GM12864 (cell line): ENCODE measurements around the gene HOXD10.

ENCODE experiments used
- DNase-seq: peaks from one replicate; pipeline ENCODE4 v3.0.0-alpha.2; 2011; ENCODE audit warnings: low read depth
- H3K4me3 ChIP-seq: 2 replicates; pipeline ENCODE4 v1.5.1; 2011; ENCODE audit warnings: mild to moderate bottlenecking, low read depth, low read length, control low read depth
- CTCF ChIP-seq: IDR thresholded peaks from 2 replicates; pipeline ENCODE4 v1.5.1; 2011; ENCODE audit warnings: low read depth, mild to moderate bottlenecking, moderate library complexity, low read length, control low read depth, inconsistent platforms; ENCODE audit errors: missing control alignments

Gene HOXD10

GRCh38 chr2:176126929-176127773 lies 10.6 kb downstream of the HOXD10 start:
- no peak for DNase-seq
- TF ChIP-seq CTCF: peak; percentile 70
- H3K4me3 ChIP-seq: no peak overlapping the region

DNA sequence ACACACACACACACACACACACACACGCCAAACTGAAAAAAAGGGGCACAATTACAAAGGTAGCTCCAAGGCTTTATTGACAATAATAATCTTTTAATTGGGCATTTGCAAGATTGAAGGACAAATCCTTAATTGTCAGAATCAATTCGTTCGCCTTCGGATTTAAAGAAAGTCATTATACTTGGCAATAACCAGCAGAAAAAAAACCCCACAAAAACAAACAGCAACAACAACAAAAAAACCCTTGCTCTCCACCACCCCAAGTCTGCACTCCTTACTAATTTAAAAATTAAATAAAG lies 11.1 kb downstream of the HOXD10 start:
- TF ChIP-seq CTCF: no peak
- DNase-seq: no peak
- H3K4me3 ChIP-seq: no peak overlapping the region

- DNase-seq: no peak
- H3K4me3 ChIP-seq: no peak overlapping the region
- no peak for TF ChIP-seq CTCF
Observed at GRCh38 chr2:176128172-176128981, 11.8 kb downstream of the HOXD10 start.

DNA sequence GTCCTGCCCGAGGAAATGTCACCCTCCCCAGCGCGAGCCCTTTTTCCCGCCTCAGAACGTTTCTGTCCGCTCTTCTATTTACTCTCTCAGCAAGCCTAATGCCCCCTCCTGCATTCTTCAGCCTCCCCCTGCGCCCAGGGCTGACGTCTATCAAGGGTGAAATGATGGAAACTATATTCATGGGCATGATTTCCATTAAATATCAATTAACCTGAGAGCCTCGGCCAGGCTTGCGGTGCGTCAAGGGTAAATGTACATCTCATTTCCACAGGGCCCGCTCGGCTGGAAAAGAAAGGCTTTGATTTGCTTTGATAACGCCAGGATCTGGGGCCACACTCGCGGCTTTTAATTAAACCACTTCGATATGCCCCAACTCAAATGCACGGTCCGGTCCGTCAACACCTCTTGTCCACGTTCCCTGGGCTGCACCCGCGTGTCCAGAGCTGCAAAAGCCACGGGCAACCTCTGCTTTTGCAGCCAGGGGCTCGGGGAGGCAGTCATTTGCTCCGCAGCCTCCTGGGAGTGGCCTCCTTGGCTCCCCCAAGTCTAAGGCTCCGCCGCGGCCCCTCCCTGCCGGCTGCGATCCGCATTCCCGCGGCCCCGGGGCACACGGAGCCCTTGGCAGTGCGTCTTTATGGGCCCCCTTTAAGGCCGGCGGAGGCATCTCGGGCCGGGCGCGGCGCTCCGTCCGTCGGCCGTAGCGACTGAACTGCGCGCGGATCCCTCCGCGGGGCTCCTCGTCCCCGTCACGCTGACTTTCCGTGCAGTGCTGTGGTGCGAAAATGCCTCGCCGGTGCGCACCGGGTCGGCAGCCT lies 12.6 kb downstream of the HOXD10 start, which contains the start of gene HOXD8:
TSS of gene HOXD8 (plus strand) at position 724 of the 815 bp plus-strand sequence. CDS start 662 bp downstream, outside the sequence.
- TF ChIP-seq CTCF: no peak
- DNase-seq: no peak
- H3K4me3 ChIP-seq: no peak within 1 kb of the TSS

DNA sequence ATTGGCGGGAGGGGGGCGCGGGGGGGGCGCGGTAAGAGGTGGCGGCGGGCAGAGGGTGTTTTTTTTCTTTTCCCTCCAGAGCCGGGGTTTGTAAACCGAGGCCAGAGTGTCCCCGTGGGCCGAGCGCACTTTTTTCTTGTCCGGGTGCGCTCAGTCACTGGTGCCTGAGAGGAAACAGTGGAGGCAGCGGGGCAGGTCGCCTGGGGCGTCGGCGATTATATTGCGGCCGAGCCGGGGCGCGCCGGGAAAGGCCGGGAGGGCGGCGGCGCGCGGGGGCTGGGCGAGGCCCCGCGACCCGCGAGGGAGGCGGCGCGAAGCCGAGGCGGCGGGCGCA lies 13.2 kb downstream of the HOXD10 start:
- TF ChIP-seq CTCF: no peak
- DNase-seq: no peak
- no peak overlapping the region for H3K4me3 ChIP-seq

GRCh38 chr2:176130147-176130956 lies 13.8 kb downstream of the HOXD10 start:
- no peak for TF ChIP-seq CTCF
- no peak overlapping the region for H3K4me3 ChIP-seq
- DNase-seq: no peak
